Suprapubic skin (tissue), 4 donors: ENCODE measurements around the gene GFER. TPM values are rescaled to one million over a fixed set of nuclear protein-coding genes. Genes with fewer than 3 reads are reported as not detected.

Experiments used
- DNase-seq, 2 donors: peaks; one replicate each; pipeline ENCODE4 v3.0.0-alpha.2; 2019; ENCODE audit warnings: low spot score in 2 of 2
- H3K27ac ChIP-seq: fragments of 200-600 bp; sonication (generic); one replicate; pipeline ENCODE4 v1.5.1; 2019
- H3K27me3 ChIP-seq: fragments of 200-600 bp; sonication (generic); one replicate; pipeline ENCODE4 v1.5.1; 2019
- H3K36me3 ChIP-seq: fragments of 200-600 bp; sonication (generic); one replicate; pipeline ENCODE4 v1.5.1; 2019
- H3K4me1 ChIP-seq: fragments of 200-600 bp; sonication (generic); one replicate; pipeline ENCODE4 v1.5.1; 2019
- H3K4me3 ChIP-seq: fragments of 200-600 bp; sonication (generic); one replicate; pipeline ENCODE4 v1.5.1; 2019; ENCODE audit warnings: mild to moderate bottlenecking
- H3K9me3 ChIP-seq: fragments of 200-600 bp; sonication (generic); one replicate; pipeline ENCODE4 v1.5.1; 2019
- EP300 ChIP-seq: sonication (generic); formaldehyde crosslinking; IDR thresholded peaks from one replicate; pipeline ENCODE4 v1.6.1; 2017; ENCODE audit warnings: antibody characterized with exemption
- POLR2A ChIP-seq, 2 donors: fragments of 450-650 bp; IDR thresholded peaks; one replicate each; pipeline ENCODE4 v1.6.1; 2017; ENCODE audit warnings: antibody characterized with exemption in 2 of 2, mild to moderate bottlenecking in 2 of 2, moderate library complexity in 2 of 2
- POLR2AphosphoS5 ChIP-seq, 3 donors: sonication (generic); formaldehyde crosslinking; IDR thresholded peaks; one replicate each; pipeline ENCODE4 v1.6.1; 2017; ENCODE audit warnings: antibody characterized with exemption in 3 of 3
- WGBS: methylation state at CpG from one replicate; pipeline ENCODE4 v1.1.5; 2018; 5-methylcytosine and 5-hydroxymethylcytosine counted together
- total RNA-seq, 4 donors: library from RNA; depleted of rRNA; stranded (reverse); fragments of >200 nt; gene quantifications; one replicate each; pipeline ENCODE4 v1.1.0, GENCODE V29; 2016
- TF ChIP-seq, protein P1 (sequence below), 2 donors: fragments of 200-600 bp in 1 of 2; fragments of 450-650 bp in 1 of 2; sonication (generic) in 1 of 2; IDR thresholded peaks; one replicate each; pipeline ENCODE4 v1.5.1; 2016 to 2019; ENCODE audit warnings: antibody characterized with exemption in 2 of 2, mild to moderate bottlenecking in 1 of 2, moderate library complexity in 1 of 2

GFER gene
- total RNA-seq, 4 donors from 2014 or later = 7.0 to 11.2 (median 9.5) TPM

DNA sequence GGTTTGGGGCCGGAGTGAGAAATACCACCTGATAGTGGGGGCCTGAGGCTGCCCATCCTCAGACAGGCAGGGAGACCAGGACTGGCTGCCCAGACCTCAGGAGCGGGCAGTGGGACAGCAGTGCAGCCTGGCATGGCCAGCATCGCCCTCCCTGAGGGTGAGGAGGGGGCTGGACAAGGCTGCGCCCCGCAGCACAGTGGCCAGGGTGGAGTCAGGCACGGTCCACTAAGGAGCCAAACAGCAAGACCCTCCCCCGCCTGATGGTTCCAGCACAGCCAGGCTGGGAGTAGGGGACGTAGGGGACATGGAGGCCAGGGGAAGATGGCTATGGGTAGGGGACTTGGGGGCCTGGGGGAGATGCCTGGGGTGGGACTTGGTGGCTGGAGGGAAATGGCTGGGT is 22.3 kb downstream of the GFER start:
- no peak for DNase-seq
- Histone ChIP-seq H3K4me1 (peaks cover 67% of the 10 kb centered on the region), H3K9me3 (no peaks in the 10 kb centered on the region), H3K36me3 (peaks cover 22% of the 10 kb centered on the region), H3K27me3 (no peaks in the 10 kb centered on the region), H3K4me3 (no peak overlapping the region), H3K27ac (no peak overlapping the region)
- TF ChIP-seq POLR2A (IDR thresholded peaks at IDR 0.05) (no peak), POLR2AphosphoS5 (IDR thresholded peaks at IDR 0.05) (no peak), EP300 (no peak)
- TF ChIP-seq, protein P1, sequence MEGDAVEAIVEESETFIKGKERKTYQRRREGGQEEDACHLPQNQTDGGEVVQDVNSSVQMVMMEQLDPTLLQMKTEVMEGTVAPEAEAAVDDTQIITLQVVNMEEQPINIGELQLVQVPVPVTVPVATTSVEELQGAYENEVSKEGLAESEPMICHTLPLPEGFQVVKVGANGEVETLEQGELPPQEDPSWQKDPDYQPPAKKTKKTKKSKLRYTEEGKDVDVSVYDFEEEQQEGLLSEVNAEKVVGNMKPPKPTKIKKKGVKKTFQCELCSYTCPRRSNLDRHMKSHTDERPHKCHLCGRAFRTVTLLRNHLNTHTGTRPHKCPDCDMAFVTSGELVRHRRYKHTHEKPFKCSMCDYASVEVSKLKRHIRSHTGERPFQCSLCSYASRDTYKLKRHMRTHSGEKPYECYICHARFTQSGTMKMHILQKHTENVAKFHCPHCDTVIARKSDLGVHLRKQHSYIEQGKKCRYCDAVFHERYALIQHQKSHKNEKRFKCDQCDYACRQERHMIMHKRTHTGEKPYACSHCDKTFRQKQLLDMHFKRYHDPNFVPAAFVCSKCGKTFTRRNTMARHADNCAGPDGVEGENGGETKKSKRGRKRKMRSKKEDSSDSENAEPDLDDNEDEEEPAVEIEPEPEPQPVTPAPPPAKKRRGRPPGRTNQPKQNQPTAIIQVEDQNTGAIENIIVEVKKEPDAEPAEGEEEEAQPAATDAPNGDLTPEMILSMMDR (IDR thresholded peaks at IDR 0.05) = no peak
- 93% methylated on average over 6 of the region's 8 CpGs for WGBS

DNA sequence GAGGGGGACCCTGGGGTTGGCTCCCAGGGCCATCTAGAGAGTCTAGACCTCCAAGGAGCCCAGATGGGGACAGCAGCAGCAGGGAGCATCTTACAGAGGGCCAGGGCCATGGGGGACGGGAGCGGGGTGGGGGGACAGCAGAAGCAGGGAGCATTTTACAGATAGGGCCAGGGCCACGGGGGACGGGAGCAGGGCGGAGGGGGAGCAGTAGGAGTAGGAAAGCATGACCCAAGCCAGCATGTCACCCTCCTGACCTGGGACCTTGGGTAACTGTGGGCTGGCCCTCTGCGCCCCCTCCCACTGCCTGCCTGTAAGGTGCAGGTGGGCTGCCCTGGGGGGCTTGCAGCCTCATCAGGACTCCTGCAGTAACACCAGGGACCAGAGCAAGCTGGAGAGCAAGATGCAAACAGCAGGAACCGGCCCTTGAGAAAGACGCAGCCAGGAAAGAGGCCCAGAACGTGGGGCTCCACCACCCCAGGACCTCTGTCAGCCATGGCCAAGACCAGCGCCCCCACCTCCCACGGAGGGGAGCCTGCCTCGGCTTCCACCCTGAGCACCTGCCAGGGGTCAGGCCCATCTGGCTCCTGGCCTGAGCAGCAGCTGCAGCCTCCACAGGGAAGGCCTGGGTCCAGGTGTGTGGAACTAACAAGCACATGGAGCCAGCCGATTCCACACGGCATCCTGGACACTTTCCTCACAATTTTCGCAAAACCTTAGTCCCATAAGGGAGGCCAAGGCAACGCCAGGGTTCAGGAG is 23.3 kb downstream of the GFER start:
- Histone ChIP-seq H3K27ac (peak overlapping the region; percentile 97), H3K9me3 (no peaks in the 10 kb centered on the region), H3K36me3 (peaks cover 13% of the 10 kb centered on the region), H3K27me3 (no peaks in the 10 kb centered on the region), H3K4me1 (peaks cover 67% of the 10 kb centered on the region), H3K4me3 (peak overlapping the region; percentile 99)
- DNase-seq = no peak
- 74% methylated on average over 9 of the region's 16 CpGs for WGBS
- TF ChIP-seq EP300 (no peak), POLR2AphosphoS5 (IDR thresholded peaks at IDR 0.05) (no peak), POLR2A (IDR thresholded peaks at IDR 0.05) (no peak)
- TF ChIP-seq, protein P1 (IDR thresholded peaks at IDR 0.05) = no peak

DNA sequence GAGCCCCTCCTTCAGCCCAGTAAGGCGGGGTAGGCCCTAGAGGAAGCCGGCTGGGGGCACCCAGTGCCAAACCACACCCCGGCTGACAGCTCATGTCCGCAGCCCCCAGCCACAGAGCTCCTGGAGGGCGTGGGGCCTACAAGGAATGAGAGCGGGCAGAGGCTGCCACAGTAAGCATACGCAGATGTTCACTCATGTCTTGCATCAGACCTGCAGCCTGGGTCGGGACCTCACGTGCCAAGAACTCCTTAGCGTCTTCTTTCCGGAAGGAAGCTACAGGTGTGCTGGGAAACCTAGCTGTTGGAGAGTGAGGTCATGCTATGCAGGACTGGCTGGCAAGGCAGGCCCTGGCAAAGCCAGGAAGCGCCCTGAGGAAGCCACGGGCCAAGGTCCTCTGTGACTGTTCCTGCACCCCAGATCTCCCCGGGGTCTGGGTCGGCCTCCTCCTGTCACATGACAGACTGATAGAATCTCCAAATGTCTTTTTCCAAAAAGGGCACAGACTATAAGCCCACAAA is 24.1 kb downstream of the GFER start:
- Histone ChIP-seq H3K4me3 (peak overlapping the region; percentile 99), H3K9me3 (no peaks in the 10 kb centered on the region), H3K27ac (peak overlapping the region; percentile 97), H3K27me3 (no peaks in the 10 kb centered on the region), H3K36me3 (peaks cover 5% of the 10 kb centered on the region), H3K4me1 (peaks cover 67% of the 10 kb centered on the region)
- peak in 1 of 2 donors; percentile 89 for DNase-seq
- WGBS = 40% methylated on average over 15 of the region's 15 CpGs
- TF ChIP-seq EP300 (no peak), POLR2AphosphoS5 (IDR thresholded peaks at IDR 0.05) (peak in 2 of 3 donors; percentile 77 to 84)
- TF ChIP-seq, protein P1 (IDR thresholded peaks at IDR 0.05) = no peak

DNA sequence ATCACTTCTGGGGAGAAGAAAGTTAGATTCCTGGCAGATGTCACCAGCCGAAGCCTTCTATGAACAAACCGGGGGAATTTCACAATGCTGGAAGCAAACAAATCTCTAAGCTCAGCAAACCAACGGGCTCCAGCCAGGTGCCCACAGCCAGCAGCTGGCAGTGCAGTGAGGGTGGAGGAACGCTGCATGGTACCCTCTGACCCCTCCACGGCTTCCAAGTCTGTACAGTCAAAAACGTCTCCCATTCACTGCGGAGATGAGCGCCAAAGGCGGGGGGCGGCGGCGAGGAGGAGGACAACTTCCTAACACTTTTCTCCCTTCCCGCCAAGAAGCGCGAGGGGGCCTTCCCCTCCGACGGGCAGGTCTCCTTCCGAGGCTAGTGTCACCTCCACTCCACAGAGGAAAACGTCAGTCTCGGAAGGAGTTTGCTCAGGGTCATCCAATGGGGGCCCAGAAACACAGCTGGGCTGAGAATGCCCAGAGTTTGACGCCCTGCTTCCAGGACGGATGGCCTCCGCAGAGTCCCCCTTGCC is 24.7 kb downstream of the GFER start:
- WGBS = 3% methylated on average over 10 of the region's 23 CpGs
- TF ChIP-seq POLR2AphosphoS5 (IDR thresholded peaks at IDR 0.05) (no peak), EP300 (no peak), POLR2A (IDR thresholded peaks at IDR 0.05) (no peak)
- TF ChIP-seq, protein P1 (IDR thresholded peaks at IDR 0.05) = no peak
- Histone ChIP-seq H3K27ac (peak overlapping the region; percentile 97), H3K9me3 (no peaks in the 10 kb centered on the region), H3K4me1 (peaks cover 62% of the 10 kb centered on the region), H3K27me3 (no peaks in the 10 kb centered on the region), H3K36me3 (no peaks in the 10 kb centered on the region), H3K4me3 (peak overlapping the region; percentile 99)
- DNase-seq = no peak

DNA sequence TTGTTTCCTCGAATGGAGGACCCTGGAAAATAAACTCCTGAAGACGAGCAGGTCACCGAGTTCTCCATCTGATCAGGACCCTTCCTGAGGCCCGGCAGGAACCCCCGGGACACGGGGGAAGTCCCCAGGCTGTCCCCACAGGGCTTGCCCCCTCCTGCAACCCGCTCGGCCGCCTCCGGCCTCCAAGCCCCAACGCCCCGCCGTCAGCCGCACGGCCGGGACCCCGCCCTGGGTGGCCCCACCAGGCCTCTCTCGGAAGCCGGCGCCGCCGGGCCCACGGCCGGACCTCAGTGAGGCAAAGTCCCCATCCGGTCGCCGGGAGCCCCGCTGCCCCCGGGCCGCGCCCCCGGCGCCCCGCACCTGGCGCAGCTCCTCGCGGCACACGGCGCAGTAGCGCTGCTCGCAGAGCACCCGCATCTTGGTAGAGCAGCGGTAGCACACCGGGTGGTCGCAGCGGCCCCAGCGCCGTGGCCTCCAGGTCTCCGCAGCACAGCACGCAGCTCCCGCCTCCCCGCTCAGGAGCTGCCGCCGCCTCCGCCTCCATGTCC is 25.2 kb downstream of the GFER start:
- H3K4me3 ChIP-seq = peak overlapping the region; percentile 99
- H3K4me1 ChIP-seq = peaks cover 57% of the 10 kb centered on the region
- no peaks in the 10 kb centered on the region for H3K36me3 ChIP-seq
- peak overlapping the region; percentile 97 for H3K27ac ChIP-seq
- no peaks in the 10 kb centered on the region for H3K27me3 ChIP-seq
- TF ChIP-seq, protein P1 (IDR thresholded peaks at IDR 0.05) = no peak
- no CpG with 5 or more reads among the region's 55 CpGs for WGBS
- no peak for DNase-seq
- no peaks in the 10 kb centered on the region for H3K9me3 ChIP-seq
